GM12865 (cell line): ENCODE data around the gene ISYNA1.
A peak's percentile ranks its signal among the peaks of the same experiment; 100 is the strongest.

Source experiments
- DNase-seq: peaks from one replicate; pipeline ENCODE4 v3.0.0; 2010; ENCODE audit warnings: low read depth
- H3K4me3 ChIP-seq: 2 replicates; pipeline ENCODE4 v1.5.1; 2011; ENCODE audit warnings: mild to moderate bottlenecking, low read depth, low read length, control low read depth
- TF ChIP-seq, protein P1 (sequence below): IDR thresholded peaks from 2 replicates; pipeline ENCODE4 v1.5.1; 2011; ENCODE audit warnings: low read length, control low read depth, low read depth, inconsistent platforms; ENCODE audit not compliant: insufficient read depth; ENCODE audit errors: missing control alignments

Gene ISYNA1

DNA sequence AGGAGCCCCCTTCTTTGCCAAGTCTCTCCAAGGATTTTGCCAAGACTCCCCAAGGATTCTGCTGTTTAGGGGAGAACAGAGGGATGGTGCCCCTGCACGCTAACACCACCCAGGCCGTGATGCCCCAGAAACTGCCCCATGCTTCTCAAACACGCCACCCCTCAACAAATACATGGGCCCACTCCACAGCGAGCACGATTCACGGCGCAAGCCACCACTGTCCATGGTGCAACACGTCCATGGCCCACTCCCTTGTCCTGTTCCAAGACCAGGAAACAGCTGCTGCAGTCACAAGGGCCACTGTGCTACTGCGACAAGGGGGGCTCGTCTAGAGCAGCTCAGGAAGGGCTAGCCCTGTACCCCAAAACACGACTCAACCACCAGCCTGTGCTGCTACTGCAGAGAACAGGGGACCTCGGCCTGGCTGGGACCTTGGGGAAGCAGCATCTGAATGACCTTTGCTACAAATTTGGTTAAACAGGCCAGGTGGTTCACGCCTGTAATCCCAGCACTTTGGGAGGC is 36.5 kb upstream of the ISYNA1 start:
- no peak for DNase-seq
- no peak overlapping the region for H3K4me3 ChIP-seq

DNA sequence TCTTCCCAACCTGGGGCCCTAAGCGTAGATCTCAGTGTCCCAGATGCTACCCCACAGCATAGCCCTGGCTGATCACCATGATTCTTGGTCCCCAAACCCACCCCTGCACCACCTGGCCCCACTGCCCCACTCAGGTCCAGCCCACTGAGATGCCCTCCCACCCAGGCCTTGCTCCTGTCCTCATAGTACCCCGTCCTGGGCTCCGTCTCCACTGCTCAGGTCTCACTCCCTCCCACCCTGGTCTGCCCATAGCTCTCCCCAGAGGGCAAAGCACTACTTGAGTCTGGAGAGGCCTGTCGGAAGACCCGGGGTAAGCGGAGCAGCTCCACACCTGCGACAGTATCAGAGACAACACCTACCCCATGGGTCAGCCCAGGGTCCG is 35.8 kb upstream of the ISYNA1 start:
- H3K4me3 ChIP-seq: no peak overlapping the region
- DNase-seq: no peak
- TF ChIP-seq, protein P1, sequence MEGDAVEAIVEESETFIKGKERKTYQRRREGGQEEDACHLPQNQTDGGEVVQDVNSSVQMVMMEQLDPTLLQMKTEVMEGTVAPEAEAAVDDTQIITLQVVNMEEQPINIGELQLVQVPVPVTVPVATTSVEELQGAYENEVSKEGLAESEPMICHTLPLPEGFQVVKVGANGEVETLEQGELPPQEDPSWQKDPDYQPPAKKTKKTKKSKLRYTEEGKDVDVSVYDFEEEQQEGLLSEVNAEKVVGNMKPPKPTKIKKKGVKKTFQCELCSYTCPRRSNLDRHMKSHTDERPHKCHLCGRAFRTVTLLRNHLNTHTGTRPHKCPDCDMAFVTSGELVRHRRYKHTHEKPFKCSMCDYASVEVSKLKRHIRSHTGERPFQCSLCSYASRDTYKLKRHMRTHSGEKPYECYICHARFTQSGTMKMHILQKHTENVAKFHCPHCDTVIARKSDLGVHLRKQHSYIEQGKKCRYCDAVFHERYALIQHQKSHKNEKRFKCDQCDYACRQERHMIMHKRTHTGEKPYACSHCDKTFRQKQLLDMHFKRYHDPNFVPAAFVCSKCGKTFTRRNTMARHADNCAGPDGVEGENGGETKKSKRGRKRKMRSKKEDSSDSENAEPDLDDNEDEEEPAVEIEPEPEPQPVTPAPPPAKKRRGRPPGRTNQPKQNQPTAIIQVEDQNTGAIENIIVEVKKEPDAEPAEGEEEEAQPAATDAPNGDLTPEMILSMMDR: no peak

More for the DNA sequence above, 36.5 kb upstream of the ISYNA1 start:
- TF ChIP-seq, protein P1: no peak

- no peak overlapping the region for H3K4me3 ChIP-seq
- no peak for DNase-seq
- TF ChIP-seq, protein P1: no peak
Measured at GRCh38 chr19:18473003-18473705, 35.2 kb upstream of the ISYNA1 start.

GRCh38 chr19:18470787-18471186 is 32.9 kb upstream of the ISYNA1 start:
- TF ChIP-seq, protein P1: no peak
- H3K4me3 ChIP-seq: no peak overlapping the region
- no peak for DNase-seq

DNA sequence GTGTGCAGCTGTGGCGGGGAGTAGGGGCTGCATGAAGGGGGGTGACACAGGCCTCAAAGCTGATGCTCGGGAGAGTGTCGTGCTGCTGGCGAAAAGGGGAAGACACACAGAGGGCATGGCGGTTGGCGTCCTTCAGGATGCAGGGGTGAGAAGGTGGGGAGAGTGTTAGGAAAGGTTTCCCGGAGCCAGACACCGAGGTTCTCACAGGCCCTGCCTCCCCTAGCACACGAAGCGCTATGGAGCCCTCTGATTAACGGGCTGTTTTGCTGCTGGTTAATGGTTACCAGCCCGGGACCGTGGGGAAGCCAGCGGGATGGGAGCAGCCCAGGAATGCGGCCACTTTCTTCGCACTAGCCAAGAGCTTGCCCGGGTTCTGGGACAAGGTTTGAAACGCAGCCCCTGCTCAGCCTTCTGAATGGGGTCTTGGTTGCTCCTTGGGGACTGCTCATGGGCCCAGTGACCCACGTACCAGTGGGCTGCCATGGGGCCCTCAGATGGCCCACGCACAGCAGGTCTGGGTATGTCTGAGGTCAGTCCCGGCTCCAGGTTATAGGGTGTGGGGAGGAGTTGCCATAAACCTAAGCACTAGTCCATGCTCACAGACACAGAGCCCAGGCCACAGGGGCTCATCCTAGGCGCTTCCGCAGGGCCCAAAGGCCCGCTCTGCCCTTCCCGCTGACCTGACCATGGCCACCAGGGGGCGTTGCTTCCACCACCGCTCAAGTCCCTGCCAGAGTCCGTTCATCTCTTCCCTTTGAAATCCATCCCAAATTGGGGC is 31.3 kb upstream of the ISYNA1 start:
- DNase-seq: peak; percentile 59
- H3K4me3 ChIP-seq: no peak overlapping the region
- TF ChIP-seq, protein P1: peak; percentile 65

GRCh38 chr19:18468517-18468916 is 30.6 kb upstream of the ISYNA1 start:
- DNase-seq: no peak
- TF ChIP-seq, protein P1: no peak
- no peak overlapping the region for H3K4me3 ChIP-seq

DNA sequence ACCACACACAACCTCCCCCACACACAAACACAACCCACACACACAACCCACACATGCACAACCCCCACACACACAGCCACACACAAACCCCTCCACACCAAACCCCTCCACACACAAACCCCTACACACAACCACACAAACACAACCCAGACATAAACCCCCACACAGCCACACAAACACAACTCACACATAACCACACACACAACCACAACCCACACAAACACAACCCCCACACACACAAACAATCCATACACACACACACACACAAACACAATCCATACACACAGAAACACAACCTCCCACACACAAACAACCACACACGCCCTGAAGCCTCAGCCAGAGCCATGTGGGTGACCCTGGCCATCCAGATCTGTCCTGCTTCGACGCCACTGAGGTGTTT is 30.0 kb upstream of the ISYNA1 start:
- no peak for DNase-seq
- TF ChIP-seq, protein P1: no peak
- H3K4me3 ChIP-seq: no peak overlapping the region
